ENCODE results near the gene NEK1. TPM values are rescaled to one million over a fixed set of nuclear protein-coding genes. Genes with fewer than 3 reads are reported as not detected.

The NEK1 gene
- total and polyA plus RNA-seq, 2 experiments from 2014 or later = 9.3 to 19.5 TPM

GRCh38 chr4:169346840-169347239 is 265.5 kb downstream of the NEK1 start:
- H2AFZ ChIP-seq = peak overlapping the region; percentile 29; the same call in 1 of the 2 replicates
- no peak for ATAC-seq
- H3K36me3 ChIP-seq (ENCODE audit: insufficient read depth) = no peaks in the 10 kb centered on the region
- H4K20me1 ChIP-seq (replicated peaks; ENCODE audit: insufficient read depth) = no peaks in the 10 kb centered on the region
- no peaks in the 10 kb centered on the region for H3K27me3 ChIP-seq (ENCODE audit: insufficient read depth)
- no peak overlapping the region for H3K27ac ChIP-seq (ENCODE audit: low read depth)
- no peak overlapping the region for H3K4me2 ChIP-seq
- Mint-ChIP-seq H3K4me1 (no peaks in the 10 kb centered on the region; the same call in 1 of the 3 replicates), H3K36me3 (ENCODE audit: low read depth) (no peaks in the 10 kb centered on the region), H3K9me3 (no peaks in the 10 kb centered on the region), H3K27me3 (ENCODE audit: insufficient read depth, low read depth, poor library complexity) (no peaks in the 10 kb centered on the region), H3K27ac (no peak overlapping the region), H3K4me3 (no peak overlapping the region)
- no peak overlapping the region for H3K4me3 ChIP-seq
- no peaks in the 10 kb centered on the region for H3K79me2 ChIP-seq (replicated peaks; ENCODE audit: insufficient read depth)
- H3F3A ChIP-seq (replicated peaks; ENCODE audit: low read depth) = no peaks in the 10 kb centered on the region
- no peak for TF ChIP-seq STAT1 (IDR thresholded peaks at IDR 0.05; ENCODE audit: unreplicated experiment)
- TF ChIP-seq CREB1 (CRISPR knock-in tag; IDR thresholded peaks at IDR 0.05; ENCODE audit: low read depth) = no peak
- TF ChIP-seq JUNB (IDR thresholded peaks at IDR 0.05; ENCODE audit: unreplicated experiment) = no peak
- no peak for TF ChIP-seq NANOG (IDR thresholded peaks at IDR 0.05; ENCODE audit: borderline replicate concordance)
- no peak for TF ChIP-seq EZH2 (IDR thresholded peaks at IDR 0.05; ENCODE audit: low read depth, unreplicated experiment)
- TF ChIP-seq, protein P1, sequence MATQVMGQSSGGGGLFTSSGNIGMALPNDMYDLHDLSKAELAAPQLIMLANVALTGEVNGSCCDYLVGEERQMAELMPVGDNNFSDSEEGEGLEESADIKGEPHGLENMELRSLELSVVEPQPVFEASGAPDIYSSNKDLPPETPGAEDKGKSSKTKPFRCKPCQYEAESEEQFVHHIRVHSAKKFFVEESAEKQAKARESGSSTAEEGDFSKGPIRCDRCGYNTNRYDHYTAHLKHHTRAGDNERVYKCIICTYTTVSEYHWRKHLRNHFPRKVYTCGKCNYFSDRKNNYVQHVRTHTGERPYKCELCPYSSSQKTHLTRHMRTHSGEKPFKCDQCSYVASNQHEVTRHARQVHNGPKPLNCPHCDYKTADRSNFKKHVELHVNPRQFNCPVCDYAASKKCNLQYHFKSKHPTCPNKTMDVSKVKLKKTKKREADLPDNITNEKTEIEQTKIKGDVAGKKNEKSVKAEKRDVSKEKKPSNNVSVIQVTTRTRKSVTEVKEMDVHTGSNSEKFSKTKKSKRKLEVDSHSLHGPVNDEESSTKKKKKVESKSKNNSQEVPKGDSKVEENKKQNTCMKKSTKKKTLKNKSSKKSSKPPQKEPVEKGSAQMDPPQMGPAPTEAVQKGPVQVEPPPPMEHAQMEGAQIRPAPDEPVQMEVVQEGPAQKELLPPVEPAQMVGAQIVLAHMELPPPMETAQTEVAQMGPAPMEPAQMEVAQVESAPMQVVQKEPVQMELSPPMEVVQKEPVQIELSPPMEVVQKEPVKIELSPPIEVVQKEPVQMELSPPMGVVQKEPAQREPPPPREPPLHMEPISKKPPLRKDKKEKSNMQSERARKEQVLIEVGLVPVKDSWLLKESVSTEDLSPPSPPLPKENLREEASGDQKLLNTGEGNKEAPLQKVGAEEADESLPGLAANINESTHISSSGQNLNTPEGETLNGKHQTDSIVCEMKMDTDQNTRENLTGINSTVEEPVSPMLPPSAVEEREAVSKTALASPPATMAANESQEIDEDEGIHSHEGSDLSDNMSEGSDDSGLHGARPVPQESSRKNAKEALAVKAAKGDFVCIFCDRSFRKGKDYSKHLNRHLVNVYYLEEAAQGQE (IDR thresholded peaks at IDR 0.05; ENCODE audit: unreplicated experiment) = no peak
- no peak for TF ChIP-seq EZH2phosphoT487 (IDR thresholded peaks at IDR 0.05; ENCODE audit: unreplicated experiment)
- no peak for DNase-seq (ENCODE audit: low spot score)
- no peaks in the 10 kb centered on the region for H3K4me1 ChIP-seq (ENCODE audit: insufficient read depth)
- 0 out of 2 replicates have a peak, but pooled peaks cover 9% of the 10 kb centered on the region for H3K9me2 ChIP-seq (ENCODE audit: insufficient read depth)

DNA sequence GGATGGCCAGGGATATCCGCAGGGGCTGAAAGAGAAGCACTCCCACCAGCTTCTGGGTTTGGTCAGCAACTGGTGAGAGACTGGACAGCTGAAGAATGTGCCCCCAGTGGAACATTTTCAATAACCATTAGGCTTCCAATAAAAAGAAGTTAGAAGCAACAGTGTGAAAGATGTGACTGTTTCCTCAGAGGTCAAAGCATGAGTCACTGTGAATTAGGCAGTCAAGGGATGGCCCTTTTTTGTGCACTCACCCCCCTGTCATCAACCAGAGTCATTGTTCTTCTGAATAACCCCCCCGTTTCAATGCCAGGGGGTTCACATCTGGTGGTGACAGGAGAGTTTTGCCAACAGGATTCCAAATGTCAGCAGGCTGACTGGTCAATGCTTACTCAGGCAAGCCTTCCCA is 267.1 kb downstream of the NEK1 start:
- H3K36me3 ChIP-seq (ENCODE audit: insufficient read depth) = no peaks in the 10 kb centered on the region
- Mint-ChIP-seq H3K4me1 (no peaks in the 10 kb centered on the region; the same call in 1 of the 3 replicates), H3K27me3 (ENCODE audit: insufficient read depth, low read depth, poor library complexity) (no peaks in the 10 kb centered on the region), H3K9me3 (no peaks in the 10 kb centered on the region), H3K36me3 (ENCODE audit: low read depth) (no peaks in the 10 kb centered on the region), H3K27ac (no peak overlapping the region), H3K4me3 (no peak overlapping the region)
- H3K79me2 ChIP-seq (replicated peaks; ENCODE audit: insufficient read depth) = no peaks in the 10 kb centered on the region
- ATAC-seq (no peak), DNase-seq (ENCODE audit: low spot score) (no peak)
- H4K20me1 ChIP-seq (replicated peaks; ENCODE audit: insufficient read depth) = no peaks in the 10 kb centered on the region
- no peaks in the 10 kb centered on the region for H3F3A ChIP-seq (replicated peaks; ENCODE audit: low read depth)
- H3K27me3 ChIP-seq (ENCODE audit: insufficient read depth) = no peaks in the 10 kb centered on the region
- 0 out of 2 replicates have a peak, but pooled peaks cover 9% of the 10 kb centered on the region for H3K9me2 ChIP-seq (ENCODE audit: insufficient read depth)
- 0 out of 2 replicates have a peak overlapping the region, but pooled peaks have one; percentile 16 for H2AFZ ChIP-seq
- H3K4me3 ChIP-seq = no peak overlapping the region
- no peak overlapping the region for H3K4me2 ChIP-seq
- H3K4me1 ChIP-seq (ENCODE audit: insufficient read depth) = no peaks in the 10 kb centered on the region
- no peak overlapping the region for H3K27ac ChIP-seq (ENCODE audit: low read depth)
- TF ChIP-seq EZH2phosphoT487 (IDR thresholded peaks at IDR 0.05; ENCODE audit: unreplicated experiment) (no peak), NANOG (IDR thresholded peaks at IDR 0.05; ENCODE audit: borderline replicate concordance) (no peak), JUNB (IDR thresholded peaks at IDR 0.05; ENCODE audit: unreplicated experiment) (no peak), ZNF114 (CRISPR knock-in tag; IDR thresholded peaks at IDR 0.05) (no peak), ZNF331 (CRISPR knock-in tag; IDR thresholded peaks at IDR 0.05; ENCODE audit: low read depth) (no peak), STAT1 (IDR thresholded peaks at IDR 0.05; ENCODE audit: unreplicated experiment) (no peak), CREB1 (CRISPR knock-in tag; IDR thresholded peaks at IDR 0.05; ENCODE audit: low read depth) (no peak), EZH2 (IDR thresholded peaks at IDR 0.05; ENCODE audit: low read depth, unreplicated experiment) (no peak)
- TF ChIP-seq, protein P2, sequence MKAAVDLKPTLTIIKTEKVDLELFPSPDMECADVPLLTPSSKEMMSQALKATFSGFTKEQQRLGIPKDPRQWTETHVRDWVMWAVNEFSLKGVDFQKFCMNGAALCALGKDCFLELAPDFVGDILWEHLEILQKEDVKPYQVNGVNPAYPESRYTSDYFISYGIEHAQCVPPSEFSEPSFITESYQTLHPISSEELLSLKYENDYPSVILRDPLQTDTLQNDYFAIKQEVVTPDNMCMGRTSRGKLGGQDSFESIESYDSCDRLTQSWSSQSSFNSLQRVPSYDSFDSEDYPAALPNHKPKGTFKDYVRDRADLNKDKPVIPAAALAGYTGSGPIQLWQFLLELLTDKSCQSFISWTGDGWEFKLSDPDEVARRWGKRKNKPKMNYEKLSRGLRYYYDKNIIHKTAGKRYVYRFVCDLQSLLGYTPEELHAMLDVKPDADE (IDR thresholded peaks at IDR 0.05) = no peak
- TF ChIP-seq, protein P3, sequence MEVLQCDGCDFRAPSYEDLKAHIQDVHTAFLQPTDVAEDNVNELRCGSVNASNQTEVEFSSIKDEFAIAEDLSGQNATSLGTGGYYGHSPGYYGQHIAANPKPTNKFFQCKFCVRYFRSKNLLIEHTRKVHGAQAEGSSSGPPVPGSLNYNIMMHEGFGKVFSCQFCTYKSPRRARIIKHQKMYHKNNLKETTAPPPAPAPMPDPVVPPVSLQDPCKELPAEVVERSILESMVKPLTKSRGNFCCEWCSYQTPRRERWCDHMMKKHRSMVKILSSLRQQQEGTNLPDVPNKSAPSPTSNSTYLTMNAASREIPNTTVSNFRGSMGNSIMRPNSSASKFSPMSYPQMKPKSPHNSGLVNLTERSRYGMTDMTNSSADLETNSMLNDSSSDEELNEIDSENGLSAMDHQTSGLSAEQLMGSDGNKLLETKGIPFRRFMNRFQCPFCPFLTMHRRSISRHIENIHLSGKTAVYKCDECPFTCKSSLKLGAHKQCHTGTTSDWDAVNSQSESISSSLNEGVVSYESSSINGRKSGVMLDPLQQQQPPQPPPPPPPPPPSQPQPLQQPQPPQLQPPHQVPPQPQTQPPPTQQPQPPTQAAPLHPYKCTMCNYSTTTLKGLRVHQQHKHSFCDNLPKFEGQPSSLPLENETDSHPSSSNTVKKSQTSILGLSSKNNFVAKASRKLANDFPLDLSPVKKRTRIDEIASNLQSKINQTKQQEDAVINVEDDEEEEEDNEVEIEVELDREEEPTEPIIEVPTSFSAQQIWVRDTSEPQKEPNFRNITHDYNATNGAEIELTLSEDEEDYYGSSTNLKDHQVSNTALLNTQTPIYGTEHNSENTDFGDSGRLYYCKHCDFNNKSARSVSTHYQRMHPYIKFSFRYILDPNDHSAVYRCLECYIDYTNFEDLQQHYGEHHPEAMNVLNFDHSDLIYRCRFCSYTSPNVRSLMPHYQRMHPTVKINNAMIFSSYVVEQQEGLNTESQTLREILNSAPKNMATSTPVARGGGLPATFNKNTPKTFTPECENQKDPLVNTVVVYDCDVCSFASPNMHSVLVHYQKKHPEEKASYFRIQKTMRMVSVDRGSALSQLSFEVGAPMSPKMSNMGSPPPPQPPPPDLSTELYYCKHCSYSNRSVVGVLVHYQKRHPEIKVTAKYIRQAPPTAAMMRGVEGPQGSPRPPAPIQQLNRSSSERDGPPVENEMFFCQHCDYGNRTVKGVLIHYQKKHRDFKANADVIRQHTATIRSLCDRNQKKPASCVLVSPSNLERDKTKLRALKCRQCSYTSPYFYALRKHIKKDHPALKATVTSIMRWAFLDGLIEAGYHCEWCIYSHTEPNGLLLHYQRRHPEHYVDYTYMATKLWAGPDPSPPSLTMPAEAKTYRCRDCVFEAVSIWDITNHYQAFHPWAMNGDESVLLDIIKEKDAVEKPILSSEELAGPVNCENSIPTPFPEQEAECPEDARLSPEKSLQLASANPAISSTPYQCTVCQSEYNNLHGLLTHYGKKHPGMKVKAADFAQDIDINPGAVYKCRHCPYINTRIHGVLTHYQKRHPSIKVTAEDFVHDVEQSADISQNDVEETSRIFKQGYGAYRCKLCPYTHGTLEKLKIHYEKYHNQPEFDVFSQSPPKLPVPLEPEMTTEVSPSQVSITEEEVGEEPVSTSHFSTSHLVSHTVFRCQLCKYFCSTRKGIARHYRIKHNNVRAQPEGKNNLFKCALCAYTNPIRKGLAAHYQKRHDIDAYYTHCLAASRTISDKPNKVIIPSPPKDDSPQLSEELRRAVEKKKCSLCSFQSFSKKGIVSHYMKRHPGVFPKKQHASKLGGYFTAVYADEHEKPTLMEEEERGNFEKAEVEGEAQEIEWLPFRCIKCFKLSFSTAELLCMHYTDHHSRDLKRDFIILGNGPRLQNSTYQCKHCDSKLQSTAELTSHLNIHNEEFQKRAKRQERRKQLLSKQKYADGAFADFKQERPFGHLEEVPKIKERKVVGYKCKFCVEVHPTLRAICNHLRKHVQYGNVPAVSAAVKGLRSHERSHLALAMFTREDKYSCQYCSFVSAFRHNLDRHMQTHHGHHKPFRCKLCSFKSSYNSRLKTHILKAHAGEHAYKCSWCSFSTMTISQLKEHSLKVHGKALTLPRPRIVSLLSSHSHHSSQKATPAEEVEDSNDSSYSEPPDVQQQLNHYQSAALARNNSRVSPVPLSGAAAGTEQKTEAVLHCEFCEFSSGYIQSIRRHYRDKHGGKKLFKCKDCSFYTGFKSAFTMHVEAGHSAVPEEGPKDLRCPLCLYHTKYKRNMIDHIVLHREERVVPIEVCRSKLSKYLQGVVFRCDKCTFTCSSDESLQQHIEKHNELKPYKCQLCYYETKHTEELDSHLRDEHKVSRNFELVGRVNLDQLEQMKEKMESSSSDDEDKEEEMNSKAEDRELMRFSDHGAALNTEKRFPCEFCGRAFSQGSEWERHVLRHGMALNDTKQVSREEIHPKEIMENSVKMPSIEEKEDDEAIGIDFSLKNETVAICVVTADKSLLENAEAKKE (CRISPR knock-in tag; IDR thresholded peaks at IDR 0.05) = no peak
